B cell (primary cell): ENCODE data around the gene GARS1. TPM values are rescaled to one million over a fixed set of nuclear protein-coding genes. Genes with fewer than 3 reads are reported as not detected.

Experiments used
- ATAC-seq: fragments of 200-7000 bp; cut with Tn5 transposase; one replicate; pipeline ENCODE4 v1.10.0; 2021; ENCODE audit warnings: low read depth, mild to moderate bottlenecking, moderate number of reproducible peaks, moderate library complexity
- CTCF ChIA-PET: fragments of 350-600 bp; sonication (Branson Sonifier 250); formaldehyde crosslinking; loops from one replicate; lab custom pipeline; 2021; ENCODE audit warnings: antibody characterized with exemption, inconsistent platforms; lab: Charles Lee
- POLR2A ChIA-PET: fragments of 350-600 bp; sonication (Branson Sonifier 250); formaldehyde crosslinking; loops from one replicate; lab custom pipeline; 2021; ENCODE audit warnings: antibody characterized with exemption; lab: Charles Lee
- DNase-seq: peaks from one replicate; pipeline ENCODE4 v3.0.0; 2013
- H2AFZ ChIP-seq: 2 replicates; pipeline ENCODE4 v1.6.1; 2012; ENCODE audit warnings: mild to moderate bottlenecking, low read depth, low read length; ENCODE audit not compliant: insufficient read depth, poor library complexity, severe bottlenecking
- H3K27ac ChIP-seq, 2 donors: 1 replicate in 1 of 2; 2 replicates in 1 of 2; pipeline ENCODE4 v1.5.1; 2012 to 2013; ENCODE audit warnings: low read length in 2 of 2, mild to moderate bottlenecking in 2 of 2, moderate library complexity in 1 of 2
- H3K27me3 ChIP-seq, 4 experiments: fragments of 200-600 bp in 1 of 4; sonication (generic) in 1 of 4; replicated peaks in 1 of 4; 1 replicate in 2 of 4; 2 replicates in 2 of 4; pipeline versions ENCODE4 v1.6.1 to v1.7.0; 2013 to 2016; ENCODE audit warnings: low read length in 3 of 4, mild to moderate bottlenecking in 2 of 4, mixed read lengths in 1 of 4, moderate library complexity in 1 of 4; ENCODE audit not compliant: insufficient read depth in 4 of 4, control insufficient read depth in 3 of 4; ENCODE audit errors: control extremely low read depth in 1 of 4
- H3K36me3 ChIP-seq, 2 experiments: replicated peaks in 1 of 2; 1 replicate in 1 of 2; 2 replicates in 1 of 2; pipeline versions ENCODE4 v1.6.1 to v1.7.1; 2013; ENCODE audit warnings: low read length in 1 of 2; ENCODE audit not compliant: insufficient read depth in 2 of 2, control insufficient read depth in 1 of 2; ENCODE audit errors: control extremely low read depth in 1 of 2, extremely low read depth in 1 of 2
- H3K4me1 ChIP-seq, 2 donors: fragments of 200-600 bp in 1 of 2; sonication (generic) in 1 of 2; 1 replicate in 1 of 2; 2 replicates in 1 of 2; pipeline versions ENCODE4 v1.5.1 to v1.6.1; 2013 to 2017; ENCODE audit warnings: low read length in 2 of 2; ENCODE audit not compliant: control insufficient read depth in 2 of 2, insufficient read depth in 2 of 2
- H3K4me2 ChIP-seq: replicated peaks from 2 replicates; pipeline ENCODE3; 2012; ENCODE audit warnings: mild to moderate bottlenecking, low read depth, low read length; ENCODE audit not compliant: poor library complexity, severe bottlenecking
- H3K4me3 ChIP-seq, 5 experiments: fragments of 200-600 bp in 1 of 5; sonication (generic) in 1 of 5; 1 replicate in 3 of 5; 2 replicates in 2 of 5; pipeline versions ENCODE4 v1.5.1 to v1.7.0; 2011 to 2016; ENCODE audit warnings: low read length in 4 of 5, mild to moderate bottlenecking in 4 of 5, low read depth in 2 of 5, control low read depth in 1 of 5, moderate library complexity in 1 of 5; ENCODE audit not compliant: insufficient read depth in 1 of 5; ENCODE audit errors: control extremely low read depth in 1 of 5, extremely low read depth in 1 of 5
- H3K79me2 ChIP-seq: fragments of 200-600 bp; sonication (generic); one replicate; pipeline ENCODE4 v1.6.0; 2016; ENCODE audit warnings: low read length; ENCODE audit not compliant: control insufficient read depth, insufficient read depth
- H3K9ac ChIP-seq: fragments of 200-600 bp; sonication (generic); 2 replicates; pipeline ENCODE4 v1.6.1; 2017; ENCODE audit warnings: mild to moderate bottlenecking, low read length, moderate library complexity
- H3K9me3 ChIP-seq, 3 donors: one replicate each; pipeline versions ENCODE4 v1.6.1 to v1.7.1; 2013; ENCODE audit warnings: low read length in 2 of 3; ENCODE audit not compliant: control insufficient read depth in 2 of 3, insufficient read depth in 1 of 3; ENCODE audit errors: control extremely low read depth in 1 of 3
- H4K20me1 ChIP-seq: 2 replicates; pipeline ENCODE4 v1.6.0; 2012; ENCODE audit warnings: mild to moderate bottlenecking, low read length; ENCODE audit not compliant: insufficient read depth, control insufficient read depth, poor library complexity, severe bottlenecking
- H3K27ac Mint-ChIP-seq: one replicate; pipeline ENCODE4 v1.8.0; 2021; ENCODE audit warnings: mixed read lengths
- H3K27me3 Mint-ChIP-seq: one replicate; pipeline ENCODE4 v1.8.0; 2021; ENCODE audit warnings: mixed read lengths
- H3K4me1 Mint-ChIP-seq: one replicate; pipeline ENCODE4 v1.8.0; 2021; ENCODE audit warnings: mixed read lengths
- H3K4me3 Mint-ChIP-seq: one replicate; pipeline ENCODE4 v1.8.0; 2021; ENCODE audit warnings: mixed read lengths
- H3K9me3 Mint-ChIP-seq: one replicate; pipeline ENCODE4 v1.8.0; 2022; ENCODE audit warnings: mixed read lengths; ENCODE audit not compliant: insufficient read depth
- CTCF ChIP-seq: fragments of 200-600 bp; IDR thresholded peaks from one replicate; pipeline ENCODE4 v1.8.0; 2022; ENCODE audit warnings: antibody characterized with exemption, mild to moderate bottlenecking
- EZH2 ChIP-seq: IDR thresholded peaks from 2 replicates; pipeline ENCODE4 v1.6.1; 2012; ENCODE audit warnings: borderline replicate concordance, low read depth, mild to moderate bottlenecking, moderate library complexity, low read length; ENCODE audit not compliant: insufficient read depth, poor library complexity, severe bottlenecking
- WGBS: methylation state at CpG from one replicate; pipeline ENCODE4 v1.1.5; 2013; ENCODE audit warnings: missing lambda C conversion rate; ENCODE audit not compliant: insufficient coverage; 5-methylcytosine and 5-hydroxymethylcytosine counted together
- intact Hi-C: fragments of 100-400 bp; cut with micrococcal nuclease; formaldehyde crosslinking; loops from one replicate; pipeline ENCODE4 v1.10.0; 2022
- polyA plus RNA-seq: library from polyadenylated mRNA; depleted of rRNA; stranded (reverse); fragments of >200 nt; gene quantifications from 2 replicates; pipeline ENCODE4 v1.2.3, GENCODE V29; 2012
- total RNA-seq, 2 donors: library from RNA; stranded (reverse); fragments of 120-200 nt in 1 of 2; gene quantifications; 1 replicate in 1 of 2; 2 replicates in 1 of 2; pipeline versions ENCODE4 v1.2.3 to v1.2.4, GENCODE V29; 2013 to 2022

The GARS1 gene
- total and polyA plus RNA-seq, 2 donors (not counting 1 experiment from before 2014, with no cell fraction given): 54.9 to 61.7 TPM

DNA sequence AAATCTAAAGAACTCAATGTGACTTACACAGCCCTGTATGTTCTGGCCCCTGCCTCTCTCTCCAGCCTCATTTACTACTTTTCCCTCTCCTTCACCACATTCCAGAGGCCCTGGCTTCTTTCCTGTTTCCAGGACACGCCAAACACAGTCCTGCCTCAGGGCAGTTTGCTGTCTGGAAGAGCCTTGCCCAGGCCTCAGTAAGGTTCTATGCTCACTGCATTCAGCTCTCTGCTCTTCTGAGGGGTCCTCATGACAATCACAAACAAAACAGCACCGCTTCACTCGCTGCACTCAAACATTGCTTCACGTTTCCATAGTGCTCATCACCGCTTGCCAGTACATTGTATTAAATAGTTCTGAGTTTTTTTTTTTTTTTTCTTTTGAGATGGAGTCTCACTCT is 35.1 kb upstream of the GARS1 start:
- intact Hi-C loops: no loop called here
- no peak for ATAC-seq
- no peak overlapping the region for H3K27ac Mint-ChIP-seq
- no peaks in the 10 kb centered on the region for H3K27me3 Mint-ChIP-seq
- no peaks in the 10 kb centered on the region for H3K9me3 Mint-ChIP-seq
- Histone ChIP-seq H3K9ac (no peak overlapping the region), H3K4me1 (no peaks in the 10 kb centered on the region), H3K27me3 (no peaks in the 10 kb centered on the region), H4K20me1 (no peaks in the 10 kb centered on the region), H3K36me3 (peaks cover 0 to 39% of the 10 kb centered on the region in 2 experiments), H2AFZ (no peak overlapping the region), H3K79me2 (no peaks in the 10 kb centered on the region), H3K4me3 (no peak overlapping the region), H3K4me2 (no peak overlapping the region), H3K27ac (no peak overlapping the region), H3K9me3 (no peaks in the 10 kb centered on the region)
- 100% methylated on average over 3 of the region's 5 CpGs for whole genome bisulfite sequencing
- TF ChIP-seq EZH2 (no peak), CTCF (no peak)
- H3K4me3 Mint-ChIP-seq: no peak overlapping the region
- POLR2A ChIA-PET: no interaction called here
- no peak for DNase-seq
- no peaks in the 10 kb centered on the region for H3K4me1 Mint-ChIP-seq
- CTCF ChIA-PET: no interaction called here

DNA sequence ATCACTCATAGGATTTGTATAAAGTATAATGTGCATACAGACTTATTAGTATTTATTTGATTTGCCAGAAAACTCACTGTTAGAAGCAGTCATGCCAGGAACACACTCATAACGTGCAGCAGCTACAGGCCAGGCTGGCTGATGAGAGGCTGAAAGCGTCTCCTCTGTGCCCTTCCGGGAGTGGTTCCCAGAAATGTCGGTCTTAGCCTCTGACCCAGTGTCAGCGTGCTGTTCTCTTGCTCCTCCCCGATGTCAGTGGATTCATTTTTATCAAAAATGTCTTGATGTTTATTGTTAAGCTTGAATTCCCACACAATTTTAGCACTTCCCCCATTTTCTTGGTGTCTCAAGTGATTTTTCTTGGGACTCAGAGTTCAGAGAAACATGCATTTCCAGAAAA is 33.3 kb upstream of the GARS1 start:
- no peaks in the 10 kb centered on the region for H3K9me3 ChIP-seq
- no peak overlapping the region for H3K9ac ChIP-seq
- no peak for ATAC-seq
- no peaks in the 10 kb centered on the region for H4K20me1 ChIP-seq
- no peak overlapping the region for H3K4me2 ChIP-seq
- H3K27ac ChIP-seq: no peak overlapping the region
- WGBS: 98% methylated on average over 4 of the region's 6 CpGs
- POLR2A ChIA-PET: no interaction called here
- H3K4me1 Mint-ChIP-seq: no peaks in the 10 kb centered on the region
- no peaks in the 10 kb centered on the region for H3K79me2 ChIP-seq
- CTCF ChIA-PET: interaction anchor here (0.7 to 1.3 kb wide), 4 partner anchors 16 to 286 kb away, joined by 3 to 5 read pairs (median 3); no protein-coding TSS in a partner anchor
- no peaks in the 10 kb centered on the region for H3K27me3 ChIP-seq
- DNase-seq: no peak
- H3K27me3 Mint-ChIP-seq: no peaks in the 10 kb centered on the region
- no peak overlapping the region for H3K4me3 Mint-ChIP-seq
- H3K36me3 ChIP-seq: peaks cover 4 to 47% of the 10 kb centered on the region in 2 experiments
- H3K9me3 Mint-ChIP-seq: no peaks in the 10 kb centered on the region
- no peak overlapping the region for H3K4me3 ChIP-seq
- H3K4me1 ChIP-seq: no peaks in the 10 kb centered on the region
- no peak overlapping the region for H2AFZ ChIP-seq
- intact Hi-C loops: no loop called here
- TF ChIP-seq EZH2 (no peak), CTCF (no peak)
- H3K27ac Mint-ChIP-seq: no peak overlapping the region
